ENCODE data around the gene IL25. TPM values are rescaled to one million over a fixed set of nuclear protein-coding genes. Genes with fewer than 3 reads are reported as not detected.

Gene IL25
- total and polyA plus RNA-seq, 4 donors, result not detected

- Histone ChIP-seq H3K36me3 (ENCODE audit: control insufficient read depth in 4 of 4, insufficient read depth in 4 of 4, low read length in 4 of 4) (no peaks in the 10 kb centered on the region), H3K27me3 (ENCODE audit: control insufficient read depth in 3 of 3, insufficient read depth in 3 of 3, low read length in 2 of 3) (no peaks in the 10 kb centered on the region), H3K9ac (ENCODE audit: insufficient read depth in 1 of 2, low read length in 2 of 2) (no peak overlapping the region), H3K4me1 (ENCODE audit: control insufficient read depth in 5 of 5, insufficient read depth in 5 of 5, low read length in 5 of 5) (no peaks in the 10 kb centered on the region), H3K9me3 (ENCODE audit: control insufficient read depth in 4 of 4, insufficient read depth in 3 of 4, low read length in 3 of 4) (no peaks in the 10 kb centered on the region), H3K27ac (ENCODE audit: low read depth in 1 of 2, low read length in 1 of 2) (peak overlapping the region in 1 of 2 donors; percentile 93), H3K4me3 (no peak overlapping the region)
- WGBS, 2 donors, result 81 to 91% methylated on average over 14 of the region's 14 CpGs
- no peak for TF ChIP-seq CTCF (IDR thresholded peaks at IDR 0.05; ENCODE audit: control extremely low read depth, extremely low read depth)
- ATAC-seq (ENCODE audit: insufficient read depth, low FRiP score) (no peak), DNase-seq (no peak)
Measured at GRCh38 chr14:23411563-23412525, 39.2 kb downstream of the IL25 start.

- no peak overlapping the region for H3K4me3 ChIP-seq
- no peaks in the 10 kb centered on the region for H3K4me1 ChIP-seq (ENCODE audit: control insufficient read depth in 5 of 5, insufficient read depth in 5 of 5, low read length in 5 of 5)
- WGBS, 2 donors, result 90 to 93% methylated on average over 16 of the region's 16 CpGs
- no peak for DNase-seq
- no peak for TF ChIP-seq CTCF (IDR thresholded peaks at IDR 0.05; ENCODE audit: control extremely low read depth, extremely low read depth)
- no peaks in the 10 kb centered on the region for H3K27me3 ChIP-seq (ENCODE audit: control insufficient read depth in 3 of 3, insufficient read depth in 3 of 3, low read length in 2 of 3)
- ATAC-seq (ENCODE audit: insufficient read depth, low FRiP score), result no peak
- no peaks in the 10 kb centered on the region for H3K36me3 ChIP-seq (ENCODE audit: control insufficient read depth in 4 of 4, insufficient read depth in 4 of 4, low read length in 4 of 4)
- peak overlapping the region in 1 of 2 donors; percentile 93 for H3K27ac ChIP-seq (ENCODE audit: low read depth in 1 of 2, low read length in 1 of 2)
- H3K9ac ChIP-seq (ENCODE audit: insufficient read depth in 1 of 2, low read length in 2 of 2), result no peak overlapping the region
- H3K9me3 ChIP-seq (ENCODE audit: control insufficient read depth in 4 of 4, insufficient read depth in 3 of 4, low read length in 3 of 4), result no peaks in the 10 kb centered on the region
Measured at GRCh38 chr14:23413681-23414080, 41.1 kb downstream of the IL25 start.

- no peak for TF ChIP-seq CTCF (IDR thresholded peaks at IDR 0.05; ENCODE audit: control extremely low read depth, extremely low read depth)
- peak overlapping the region in 1 of 2 donors; percentile 93 for H3K27ac ChIP-seq (ENCODE audit: low read depth in 1 of 2, low read length in 1 of 2)
- no peak overlapping the region for H3K9ac ChIP-seq (ENCODE audit: insufficient read depth in 1 of 2, low read length in 2 of 2)
- no peaks in the 10 kb centered on the region for H3K36me3 ChIP-seq (ENCODE audit: control insufficient read depth in 4 of 4, insufficient read depth in 4 of 4, low read length in 4 of 4)
- WGBS, 2 donors, result 64 to 69% methylated on average over 3 of the region's 3 CpGs
- no peaks in the 10 kb centered on the region for H3K27me3 ChIP-seq (ENCODE audit: control insufficient read depth in 3 of 3, insufficient read depth in 3 of 3, low read length in 2 of 3)
- DNase-seq, result no peak
- H3K9me3 ChIP-seq (ENCODE audit: control insufficient read depth in 4 of 4, insufficient read depth in 3 of 4, low read length in 3 of 4), result no peaks in the 10 kb centered on the region
- no peaks in the 10 kb centered on the region for H3K4me1 ChIP-seq (ENCODE audit: control insufficient read depth in 5 of 5, insufficient read depth in 5 of 5, low read length in 5 of 5)
- no peak for ATAC-seq (ENCODE audit: insufficient read depth, low FRiP score)
- H3K4me3 ChIP-seq, result no peak overlapping the region
Measured at GRCh38 chr14:23414254-23414653, 41.6 kb downstream of the IL25 start.
